HG02763 (cell line): ENCODE data around the gene SHC4.
"Not testable (repeated sequence)": the region's sequence is repeated elsewhere in the genome, so short reads cannot be mapped to it uniquely, and the experiment has no call there.

ENCODE experiments used
- ATAC-seq: cut with Tn5 transposase; IDR thresholded peaks from one replicate; pipeline ENCODE4 v1.9.1; 2021; ENCODE audit warnings: mild to moderate bottlenecking, moderate library complexity; ENCODE audit not compliant: unreplicated experiment

The SHC4 gene

DNA sequence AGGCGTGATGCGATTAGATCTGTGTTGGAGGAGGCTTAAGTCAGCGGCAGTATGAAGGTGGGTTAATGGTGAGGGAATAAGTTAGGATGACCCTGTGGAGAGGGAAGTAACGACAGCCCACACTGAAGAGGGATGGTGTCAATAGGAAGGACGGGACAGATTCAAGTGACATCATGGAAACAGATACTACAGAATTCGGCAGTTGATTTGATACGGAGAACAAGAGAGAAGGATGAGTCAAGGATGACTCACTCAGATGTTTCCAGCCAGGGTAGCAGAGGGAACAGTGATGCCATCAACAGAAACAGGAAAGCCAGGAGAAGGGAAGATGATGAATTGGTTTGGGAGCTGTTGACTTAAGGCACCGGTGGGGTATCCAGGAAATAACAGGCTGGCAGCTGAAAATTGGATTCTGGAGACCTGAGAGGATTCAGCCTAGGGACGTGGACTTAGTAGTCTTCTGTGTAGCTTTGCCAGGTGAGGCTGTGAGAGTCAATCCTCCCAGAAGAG is 38.0 kb downstream of the SHC4 start:
- ATAC-seq, result no peak

DNA sequence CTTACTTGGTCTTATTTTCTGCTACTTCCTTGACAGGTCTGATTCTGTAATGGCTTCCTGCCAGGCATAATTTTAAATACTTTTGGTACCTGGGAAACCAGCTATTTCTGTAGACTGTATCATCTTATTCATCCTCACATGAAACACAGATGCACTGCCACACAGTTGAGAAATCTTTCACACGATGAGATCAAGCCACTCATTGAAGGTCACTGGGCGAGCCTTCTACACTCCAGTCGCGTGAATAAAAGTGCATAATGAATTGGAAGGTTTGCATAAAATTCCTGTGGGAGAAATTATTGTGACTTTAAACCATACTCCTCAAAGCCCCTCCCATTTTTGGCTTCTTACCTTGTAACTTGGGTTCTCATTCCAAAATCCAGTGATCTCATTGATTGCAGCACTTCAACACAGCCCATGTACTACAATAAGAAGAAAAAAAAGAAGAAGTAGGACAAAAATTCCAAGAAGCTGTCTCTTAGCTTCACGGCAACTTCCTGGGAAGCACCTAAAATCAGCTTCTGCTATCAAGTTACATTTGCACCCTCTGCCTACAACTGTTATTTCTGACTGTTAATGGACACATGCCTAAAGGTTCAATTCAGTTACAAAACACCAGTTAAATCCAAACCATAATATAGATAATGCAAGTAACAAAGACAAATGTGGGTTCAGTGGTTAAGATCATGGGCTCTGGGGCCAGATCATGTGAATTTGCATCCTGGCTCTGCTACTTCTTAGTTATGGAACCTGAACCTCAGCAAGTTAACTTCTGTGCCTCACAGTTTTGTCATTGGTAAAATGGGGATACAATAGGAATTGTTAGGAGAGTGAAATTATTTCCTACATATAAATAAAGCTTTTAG is 39.0 kb downstream of the SHC4 start:
- no peak for ATAC-seq

DNA sequence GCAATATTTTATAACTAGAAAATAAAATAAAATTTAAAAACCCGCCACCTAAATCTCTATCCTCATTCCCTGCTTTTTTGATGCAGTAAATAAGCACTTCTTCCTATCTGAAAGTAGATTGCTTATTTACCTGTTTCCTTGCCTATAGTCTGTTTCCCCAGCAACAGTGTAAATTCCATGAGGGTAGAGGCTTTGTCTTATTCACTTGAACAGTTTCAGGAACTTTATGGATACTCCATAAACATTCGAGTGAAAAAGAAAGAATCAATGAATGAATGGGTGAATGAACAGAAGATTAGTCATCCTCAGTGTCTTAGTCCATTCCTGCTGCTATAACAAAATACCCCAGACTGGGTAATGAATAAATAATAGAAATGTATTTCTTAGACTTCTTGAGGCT is 41.7 kb downstream of the SHC4 start:
- ATAC-seq, result no peak

DNA sequence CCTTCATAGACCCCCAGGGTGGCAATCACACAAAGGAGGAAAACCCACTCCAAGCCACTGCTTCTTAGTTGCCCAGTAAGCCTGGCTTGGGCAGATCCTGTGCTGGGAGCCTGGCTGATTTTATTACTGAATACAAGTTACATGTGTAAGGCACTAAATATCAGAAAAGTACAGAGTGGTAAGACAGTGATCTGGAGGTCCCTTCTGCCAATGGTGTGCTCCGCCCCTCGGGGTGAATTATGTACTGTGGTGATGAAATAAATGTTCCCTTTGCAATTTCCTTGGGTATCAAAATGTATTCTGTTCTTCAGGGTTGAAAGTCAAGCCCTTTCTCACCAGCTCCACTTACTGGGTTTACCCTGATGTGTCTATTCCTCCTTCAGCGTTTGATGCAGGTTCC is 47.0 kb downstream of the SHC4 start:
- no peak for ATAC-seq

DNA sequence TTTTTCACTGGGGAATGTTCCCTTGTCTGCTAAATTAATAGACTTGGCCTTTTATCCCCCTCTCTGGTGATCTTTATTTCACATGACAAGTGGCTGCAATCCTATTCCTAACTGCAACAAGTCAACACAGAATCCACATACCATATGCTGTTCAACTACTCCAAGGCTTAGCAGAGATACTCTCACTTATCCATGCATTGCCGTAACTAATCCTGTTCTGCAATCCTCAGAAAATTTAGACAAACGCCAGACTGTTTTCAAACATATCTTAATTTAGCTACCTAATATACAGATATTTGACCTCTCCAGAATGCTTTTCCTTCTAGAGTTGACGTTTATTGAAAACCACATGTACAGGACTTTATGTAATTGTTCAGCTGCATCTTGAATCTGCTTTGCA is 47.9 kb downstream of the SHC4 start:
- no peak for ATAC-seq

DNA sequence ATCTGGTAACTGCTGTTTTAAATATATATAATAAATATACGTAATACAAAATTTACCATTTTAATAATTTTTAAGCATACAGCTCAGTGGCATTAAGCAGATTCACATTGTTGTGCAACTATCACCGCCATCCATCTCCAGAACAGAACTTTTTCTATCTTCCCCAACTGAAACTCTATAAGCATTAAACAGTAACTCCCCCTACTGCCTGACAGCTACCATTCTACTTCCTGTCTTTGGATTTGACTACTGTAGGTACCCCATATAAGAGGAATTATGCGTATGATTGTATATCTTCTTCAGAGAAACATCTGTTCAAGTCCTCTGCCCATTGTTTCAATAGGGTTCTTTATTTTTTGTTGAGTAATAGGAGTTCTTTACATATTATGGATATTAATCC is 49.0 kb downstream of the SHC4 start:
- ATAC-seq, result no peak

DNA sequence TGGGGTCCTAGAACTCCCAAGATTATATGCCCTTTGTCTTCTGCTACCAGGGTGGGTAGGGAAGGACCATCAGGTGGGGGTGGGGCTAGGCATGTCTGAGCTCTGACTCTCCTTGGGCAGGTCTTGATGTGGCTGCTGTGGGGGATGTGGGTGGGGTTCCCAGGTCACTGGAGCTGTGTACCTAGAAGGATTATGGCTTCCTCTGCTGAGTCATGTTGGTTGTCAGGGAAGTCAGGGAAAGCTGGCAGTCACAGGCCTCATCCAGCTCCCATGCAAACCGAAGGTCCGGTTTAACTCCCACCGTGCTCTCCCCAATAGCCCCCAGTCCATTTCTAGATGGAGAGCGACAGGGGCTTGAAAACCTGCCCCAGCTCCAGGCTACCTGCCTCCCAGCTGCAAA is 50.6 kb downstream of the SHC4 start:
- no peak for ATAC-seq

DNA sequence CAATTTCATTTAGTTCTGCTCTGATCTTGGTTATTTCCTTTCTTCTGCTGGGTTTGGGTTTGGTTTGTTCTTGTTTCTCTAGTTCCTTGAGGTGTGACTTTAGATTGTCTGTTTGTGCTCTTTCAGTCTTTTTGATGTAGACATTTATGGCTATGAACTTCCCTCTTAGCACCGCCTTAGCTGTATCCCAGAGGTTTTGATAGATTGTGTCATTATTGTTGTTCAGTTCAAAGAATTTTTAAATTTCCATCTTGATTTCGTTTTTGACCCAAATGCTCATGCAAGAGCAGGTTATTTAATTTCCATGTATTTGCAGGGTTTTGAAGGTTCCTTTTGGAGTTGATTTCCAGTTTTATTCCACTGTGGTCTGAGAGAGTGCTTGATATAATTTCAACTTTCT is 53.2 kb downstream of the SHC4 start:
- ATAC-seq, result not testable (repeated sequence)

DNA sequence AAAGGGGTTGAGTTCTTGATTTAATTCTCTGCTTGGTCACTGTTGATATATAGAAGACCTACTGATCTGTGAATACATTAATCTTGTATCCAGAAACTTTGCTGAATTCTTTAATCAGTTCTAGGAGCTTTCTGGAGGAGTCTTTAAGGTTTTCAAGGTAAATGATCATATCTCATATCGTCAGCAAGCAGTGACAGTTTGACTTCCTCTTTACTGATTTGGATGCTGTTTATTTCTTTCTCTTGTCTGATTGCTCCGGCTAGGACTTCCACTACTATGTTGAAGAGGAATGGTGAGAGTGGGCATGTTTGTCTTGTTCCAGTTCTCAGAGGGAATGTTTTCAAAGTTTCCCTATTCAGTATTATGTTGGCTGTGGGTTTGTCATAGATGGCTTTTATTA is 54.4 kb downstream of the SHC4 start:
- not testable (repeated sequence) for ATAC-seq

DNA sequence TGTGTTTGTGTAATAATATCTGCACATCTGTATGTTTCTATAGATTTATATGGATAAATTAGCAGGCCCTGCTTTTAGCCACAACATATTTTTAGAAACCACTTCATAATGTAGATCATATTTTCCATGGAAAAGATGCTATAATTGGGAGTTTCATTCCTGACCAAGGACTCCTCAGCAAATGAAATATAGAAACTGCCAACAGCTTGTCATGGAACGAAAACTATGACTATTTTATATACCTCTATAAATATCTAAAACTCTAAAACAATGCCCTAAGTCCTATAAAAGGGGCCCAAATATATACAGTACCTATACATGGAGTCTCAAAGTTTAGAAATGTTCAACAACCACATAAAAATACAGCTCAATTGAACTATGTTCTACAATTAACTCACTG is 57.9 kb downstream of the SHC4 start:
- no peak for ATAC-seq

DNA sequence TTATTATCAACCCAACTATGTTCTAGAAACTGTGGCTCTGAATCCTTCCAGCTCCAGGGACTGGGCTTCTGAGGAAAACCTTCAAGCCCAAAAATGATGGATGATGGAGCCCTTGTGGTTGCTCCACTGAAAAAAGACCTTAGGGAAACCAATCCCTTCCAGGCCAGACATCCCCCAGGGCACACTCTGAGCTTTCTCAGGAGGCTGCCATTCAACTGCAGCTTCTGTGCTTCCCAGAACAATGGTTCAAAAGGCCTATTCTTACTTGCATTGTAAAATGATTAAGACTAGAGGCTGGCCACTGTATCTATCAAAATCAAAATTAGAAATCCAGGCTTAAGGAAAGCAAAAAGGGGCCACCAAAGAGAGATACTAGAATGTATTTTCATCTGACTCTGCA is 58.5 kb downstream of the SHC4 start:
- no peak for ATAC-seq

DNA sequence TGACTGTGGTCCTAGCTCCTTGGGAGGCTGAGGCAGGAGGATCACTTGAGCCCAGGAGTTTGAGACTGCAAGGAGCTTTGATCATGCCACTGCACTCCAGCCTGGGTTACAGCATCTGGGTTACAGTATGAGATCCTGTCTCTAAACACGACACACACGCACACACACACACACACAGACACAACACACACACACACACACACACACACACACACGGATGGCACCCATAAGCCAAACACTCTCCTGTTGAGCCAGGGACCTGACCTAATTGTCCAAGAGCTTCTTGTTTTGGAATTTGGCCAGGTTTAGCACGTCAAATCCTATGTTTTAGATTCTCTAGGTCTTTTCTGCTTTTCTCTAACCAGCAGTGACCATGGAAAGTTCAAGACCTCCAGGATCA is 59.0 kb downstream of the SHC4 start:
- no peak for ATAC-seq

DNA sequence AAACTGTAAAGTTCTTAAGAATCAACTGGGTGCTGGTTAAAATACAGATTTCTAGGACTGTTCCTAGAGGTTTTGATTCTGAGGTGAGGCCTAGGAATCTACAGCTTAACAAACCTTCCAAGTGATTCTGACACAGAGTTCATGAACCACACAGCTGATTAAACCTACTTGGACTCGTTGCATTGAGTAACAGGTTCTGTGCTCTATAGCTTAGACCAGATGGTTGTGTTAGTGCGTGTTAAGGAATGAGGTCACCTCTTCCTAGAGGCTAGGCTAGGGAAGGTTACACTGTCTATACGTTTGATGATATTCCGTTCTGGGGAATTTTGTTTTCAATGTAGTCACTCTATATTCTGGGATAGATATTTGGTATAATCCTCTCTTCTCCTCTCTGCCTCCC is 63.9 kb downstream of the SHC4 start:
- ATAC-seq, result no peak

DNA sequence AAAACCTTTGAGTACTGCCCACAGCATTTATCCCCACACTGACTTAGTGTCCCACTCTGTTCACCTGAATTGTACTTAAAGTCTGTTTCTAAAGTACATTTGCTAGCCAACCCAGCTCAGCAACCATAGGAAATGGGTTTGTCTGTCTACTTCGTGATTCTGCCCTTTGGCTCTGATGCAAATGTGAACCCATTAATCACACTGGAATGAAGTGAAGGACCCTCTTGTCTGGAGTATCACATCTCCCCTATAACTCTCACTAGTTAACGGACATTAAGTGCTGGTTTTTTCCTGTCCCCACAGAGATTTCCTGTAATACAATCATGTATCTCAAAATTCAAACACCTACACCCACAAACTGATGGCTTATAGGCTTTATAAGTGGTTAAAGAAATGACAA is 65.3 kb downstream of the SHC4 start:
- ATAC-seq, result no peak

DNA sequence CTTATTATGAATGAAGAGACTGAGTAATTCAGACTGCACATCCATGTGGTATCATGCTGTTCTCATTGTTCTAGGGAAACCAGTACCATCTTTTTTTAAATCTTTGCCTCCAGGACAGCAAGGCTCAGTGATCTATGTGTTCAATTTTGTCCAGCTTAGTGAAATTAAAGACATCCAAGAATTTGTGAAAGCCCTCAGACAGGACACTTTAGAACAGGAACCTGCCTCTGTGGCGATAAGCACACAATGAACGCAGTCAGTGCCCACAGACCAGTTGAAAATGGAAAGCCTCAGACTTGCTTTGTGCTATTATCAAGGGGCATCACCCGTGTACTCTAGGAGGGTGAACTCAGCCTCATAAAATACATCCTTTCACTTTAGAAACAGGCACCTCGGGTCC is 65.7 kb downstream of the SHC4 start:
- ATAC-seq, result no peak

DNA sequence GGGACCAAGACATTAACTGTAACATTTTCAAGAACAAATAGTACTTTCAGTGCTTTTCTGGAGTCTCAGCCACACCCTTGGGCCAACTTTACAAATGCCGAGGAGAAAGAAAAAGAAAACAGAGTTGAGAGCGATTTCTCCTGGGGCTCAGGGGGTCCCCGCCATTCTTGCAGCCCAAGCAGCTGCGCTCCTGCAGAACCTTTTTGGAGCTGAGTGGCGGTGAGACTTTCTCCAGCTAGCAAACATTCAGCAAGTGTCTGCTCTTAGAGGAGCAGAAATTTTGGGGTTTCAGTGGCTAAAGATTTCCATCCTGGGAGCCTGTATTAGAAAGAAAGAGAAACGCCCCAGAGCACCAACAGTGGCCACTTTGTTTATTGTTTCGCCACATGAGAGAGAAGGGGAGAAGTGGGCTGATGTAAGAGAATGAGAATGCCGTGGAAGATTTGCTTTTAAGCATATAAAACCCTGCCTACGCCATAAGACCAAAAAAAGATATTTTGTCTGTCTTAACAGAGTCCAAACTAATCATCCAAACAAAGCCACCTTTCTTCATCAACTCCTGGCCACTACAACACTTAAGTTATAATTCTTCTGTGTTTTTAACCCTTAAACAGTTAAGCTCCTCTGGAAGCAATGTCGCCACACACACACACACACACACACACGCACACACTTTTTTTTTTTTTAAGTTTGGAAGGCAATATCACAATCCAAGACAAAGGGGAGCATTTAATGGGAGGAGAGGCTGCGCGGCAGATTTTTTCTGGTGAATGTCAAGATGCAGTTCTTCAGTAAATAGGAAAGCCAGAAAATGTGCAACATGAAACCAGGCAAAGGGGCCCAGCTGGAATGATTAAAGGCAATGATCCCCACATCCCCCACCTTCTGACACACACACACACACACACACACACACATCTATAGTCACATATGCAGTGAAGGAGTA is 66.6 kb downstream of the SHC4 start:
- no peak for ATAC-seq

DNA sequence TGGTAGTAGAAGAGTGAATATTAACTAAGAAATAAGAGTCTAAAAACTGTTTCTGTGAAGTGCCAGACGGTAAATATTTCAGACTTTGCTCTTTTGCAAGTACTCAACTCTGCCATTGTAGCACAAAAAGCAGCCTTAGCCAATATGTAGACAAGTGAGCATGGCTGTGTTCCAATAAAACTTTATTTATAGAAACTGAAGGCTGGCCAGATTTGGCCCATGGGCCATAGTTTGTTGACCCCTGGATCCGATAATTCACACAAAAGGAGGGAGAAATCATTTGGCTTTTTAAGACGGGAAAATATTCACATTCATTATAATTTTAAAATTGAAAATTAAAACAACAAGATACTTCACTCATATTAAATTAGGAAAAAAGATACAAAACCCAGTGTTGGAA is 70.4 kb downstream of the SHC4 start:
- ATAC-seq, result no peak

DNA sequence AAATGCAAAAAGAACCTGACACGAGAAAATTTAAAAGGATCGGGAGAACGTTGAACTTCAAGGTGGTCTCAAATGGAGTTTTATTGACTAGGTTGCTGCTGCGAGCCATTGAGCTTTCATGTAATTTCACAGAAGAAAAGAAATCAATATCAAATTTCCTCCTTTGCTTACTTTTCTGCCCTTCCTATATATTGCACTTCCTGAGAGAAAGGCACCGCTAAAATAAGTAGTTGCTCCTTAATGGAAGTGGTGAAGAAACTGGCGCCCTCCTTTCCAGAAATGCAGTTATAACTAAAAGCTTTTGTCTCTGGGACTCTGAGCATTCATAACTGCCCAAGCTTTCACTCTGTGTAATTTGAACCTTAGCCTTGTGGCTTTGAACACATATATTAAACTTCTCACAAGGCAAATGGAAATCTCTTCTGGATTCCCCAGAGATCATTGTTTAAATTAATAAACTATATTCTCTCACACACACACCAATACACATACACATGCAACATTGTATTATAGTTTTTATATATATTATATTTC is 72.4 kb downstream of the SHC4 start:
- ATAC-seq, result no peak

DNA sequence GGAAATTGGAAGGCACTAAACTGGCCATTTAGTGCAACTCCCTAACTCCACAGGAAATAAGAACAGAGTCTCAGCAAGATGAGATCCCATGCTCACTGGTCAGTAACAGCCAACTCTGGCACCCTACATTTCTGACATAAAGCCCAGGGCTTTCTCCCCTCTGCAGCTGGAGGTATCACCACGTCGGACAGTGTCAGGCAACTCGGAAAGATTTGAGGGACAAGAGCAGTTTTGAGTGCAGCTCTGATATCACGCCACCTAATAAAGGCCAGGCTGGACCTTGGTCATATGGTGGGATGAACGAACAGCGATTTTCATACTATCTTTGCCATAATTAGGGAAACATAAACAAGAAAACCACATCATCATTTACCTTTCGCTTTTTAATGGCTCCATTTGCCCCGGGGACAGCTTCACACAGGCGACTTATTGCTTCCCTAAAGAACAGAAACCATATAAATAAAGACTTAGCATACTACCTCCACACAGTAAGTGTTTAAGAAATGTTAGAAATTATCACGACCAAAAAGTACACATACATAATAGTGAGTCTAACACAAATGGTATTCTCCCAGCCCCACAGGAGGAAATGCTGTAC is 73.2 kb downstream of the SHC4 start:
- ATAC-seq, result no peak

DNA sequence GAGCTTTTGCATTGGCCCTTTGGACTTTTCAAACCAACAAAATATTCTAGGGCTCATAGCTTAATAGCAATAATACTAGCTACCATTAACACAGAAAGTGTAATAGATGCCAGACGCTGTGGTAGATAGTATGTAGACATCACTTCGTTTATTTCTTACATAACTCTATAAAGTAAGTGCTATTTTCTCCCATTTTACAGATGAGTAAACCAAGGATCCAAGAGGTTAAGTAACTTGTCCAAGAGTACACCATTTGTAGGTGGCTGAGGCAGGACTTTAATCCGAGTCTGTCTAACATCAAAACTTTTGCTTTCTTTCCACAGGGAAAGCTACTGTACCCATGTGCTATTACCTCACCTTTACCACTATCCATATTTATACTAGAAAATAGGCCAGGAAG is 73.8 kb downstream of the SHC4 start:
- no peak for ATAC-seq

DNA sequence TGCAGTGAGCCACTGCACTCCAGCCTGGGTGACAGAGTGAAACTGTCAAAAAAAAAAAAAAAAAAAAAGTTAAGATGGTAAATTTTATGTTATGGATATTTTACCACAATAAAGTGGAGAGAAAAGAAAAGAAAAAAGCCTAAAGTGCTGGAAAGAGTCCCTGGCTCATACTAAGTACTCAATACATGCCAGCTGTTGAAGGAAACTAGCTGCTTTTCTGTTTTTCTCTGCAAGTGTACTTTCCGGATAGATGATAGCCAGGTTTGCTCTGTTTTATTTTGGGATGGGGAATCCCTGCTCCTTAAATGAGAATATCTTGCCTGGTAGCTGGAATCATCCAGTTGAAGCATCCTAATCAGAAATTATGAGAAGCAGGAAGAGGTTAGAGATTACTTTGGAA is 74.9 kb downstream of the SHC4 start:
- ATAC-seq, result no peak
